Astrocyte of the hippocampus (primary cell): ENCODE results near the gene PREPL.

ENCODE experiments used
- DNase-seq: peaks from one replicate; pipeline ENCODE4 v3.0.0; 2011; ENCODE audit warnings: low read depth, low spot score

Gene PREPL

GRCh38 chr2:44295633-44296359, 65.5 kb downstream of the PREPL start:
- no peak for DNase-seq

GRCh38 chr2:44295113-44295512, 66.2 kb downstream of the PREPL start:
- no peak for DNase-seq

- peak; percentile 90 for DNase-seq
Measured at GRCh38 chr2:44291281-44292248, 69.7 kb downstream of the PREPL start.

- DNase-seq, result peak; percentile 75
Measured at GRCh38 chr2:44290261-44290660, 71.0 kb downstream of the PREPL start.

GRCh38 chr2:44286884-44287638, 74.2 kb downstream of the PREPL start:
- DNase-seq, result no peak

GRCh38 chr2:44286119-44286883, 75.0 kb downstream of the PREPL start:
- no peak for DNase-seq

- DNase-seq, result no peak
Measured at GRCh38 chr2:44285174-44285573, 76.1 kb downstream of the PREPL start.

- no peak for DNase-seq
Measured at GRCh38 chr2:44283116-44283666, 78.1 kb downstream of the PREPL start.

- no peak for DNase-seq
Measured at GRCh38 chr2:44280869-44281268, 80.4 kb downstream of the PREPL start.

GRCh38 chr2:44277541-44277940, 83.8 kb downstream of the PREPL start:
- no peak for DNase-seq

- peak; percentile 69 for DNase-seq
Measured at GRCh38 chr2:44275927-44276303, 85.4 kb downstream of the PREPL start.

- DNase-seq, result no peak
Measured at GRCh38 chr2:44273596-44273995, 87.7 kb downstream of the PREPL start.

GRCh38 chr2:44273076-44273475, 88.2 kb downstream of the PREPL start:
- no peak for DNase-seq

GRCh38 chr2:44271296-44271695, 90.0 kb downstream of the PREPL start:
- DNase-seq, result no peak

- DNase-seq, result no peak
Measured at GRCh38 chr2:44269831-44270230, 91.5 kb downstream of the PREPL start.

- peak; percentile 88 for DNase-seq
Measured at GRCh38 chr2:44267796-44268648, 93.3 kb downstream of the PREPL start.
